CD4-positive, alpha-beta T cell (primary cell): ENCODE data around the gene SLC25A42. TPM values are rescaled to one million over a fixed set of nuclear protein-coding genes. Genes with fewer than 3 reads are reported as not detected.
"Not testable (repeated sequence)": the region's sequence is repeated elsewhere in the genome, so short reads cannot be mapped to it uniquely, and the experiment has no call there.

Source experiments
- ATAC-seq: fragments of 200-7000 bp; cut with Tn5 transposase; one replicate; pipeline ENCODE4 v1.10.0; 2022; ENCODE audit warnings: mild to moderate bottlenecking; ENCODE audit not compliant: poor library complexity
- CTCF ChIA-PET: fragments of 350-600 bp; sonication (Branson Sonifier 250); formaldehyde crosslinking; loops from one replicate; lab custom pipeline; 2021; ENCODE audit warnings: antibody characterized with exemption, inconsistent platforms; lab: Charles Lee
- POLR2A ChIA-PET: fragments of 350-600 bp; sonication (Branson Sonifier 250); formaldehyde crosslinking; loops from one replicate; lab custom pipeline; 2021; ENCODE audit warnings: antibody characterized with exemption, inconsistent platforms; lab: Charles Lee
- DNase-seq, 14 experiments: peaks; one replicate each; pipeline ENCODE4 v3.0.0-alpha.2; 2013 to 2020; ENCODE audit warnings: mixed read lengths in 2 of 14
- H3K27ac ChIP-seq, 2 donors: one replicate each; pipeline versions ENCODE4 v1.5.1 to v1.7.0; 2013; ENCODE audit warnings: low read length in 2 of 2, low read depth in 1 of 2, mild to moderate bottlenecking in 1 of 2
- H3K27me3 ChIP-seq, 2 experiments: 1 replicate in 1 of 2; 2 replicates in 1 of 2; pipeline versions ENCODE4 v1.6.1 to v1.7.0; 2013; ENCODE audit warnings: low read length in 2 of 2, control low read depth in 1 of 2, mild to moderate bottlenecking in 1 of 2, moderate library complexity in 1 of 2; ENCODE audit not compliant: insufficient read depth in 2 of 2, control insufficient read depth in 1 of 2
- H3K36me3 ChIP-seq: one replicate; pipeline ENCODE4 v1.6.1; 2013; ENCODE audit warnings: low read length, control low read depth; ENCODE audit not compliant: insufficient read depth
- H3K4me1 ChIP-seq: one replicate; pipeline ENCODE4 v1.6.1; 2013; ENCODE audit warnings: low read length, control low read depth; ENCODE audit not compliant: insufficient read depth
- H3K4me3 ChIP-seq: one replicate; pipeline ENCODE4 v1.5.1; 2013; ENCODE audit warnings: mild to moderate bottlenecking, low read length, moderate library complexity
- H3K9me3 ChIP-seq, 2 experiments: 1 replicate in 1 of 2; 2 replicates in 1 of 2; pipeline versions ENCODE4 v1.6.1 to v1.7.0; 2013; ENCODE audit warnings: low read length in 2 of 2, mild to moderate bottlenecking in 2 of 2, control low read depth in 1 of 2, moderate library complexity in 1 of 2; ENCODE audit not compliant: control insufficient read depth in 1 of 2, insufficient read depth in 1 of 2
- H3K27ac Mint-ChIP-seq: one replicate; pipeline ENCODE4 v1.8.0; 2020; ENCODE audit warnings: mixed read lengths
- H3K27me3 Mint-ChIP-seq: one replicate; pipeline ENCODE4 v1.8.0; 2021; ENCODE audit warnings: mixed read lengths
- H3K36me3 Mint-ChIP-seq: one replicate; pipeline ENCODE4 v1.8.0; 2021; ENCODE audit warnings: low read depth, mixed read lengths
- H3K4me1 Mint-ChIP-seq: one replicate; pipeline ENCODE4 v1.8.0; 2021; ENCODE audit warnings: low read depth, mixed read lengths
- H3K4me3 Mint-ChIP-seq: one replicate; pipeline ENCODE4 v1.8.0; 2020; ENCODE audit warnings: mild to moderate bottlenecking, mixed read lengths
- H3K9me3 Mint-ChIP-seq: one replicate; pipeline ENCODE4 v1.8.0; 2020; ENCODE audit warnings: mixed read lengths
- intact Hi-C, 2 experiments: fragments of 100-400 bp; cut with DNase I in 1 of 2; cut with micrococcal nuclease in 1 of 2; formaldehyde crosslinking; loops; one replicate each; pipeline versions ENCODE4 v1.15.1 to v1.9.0; 2023 to 2025; cut with DNase I, micrococcal nuclease
- total RNA-seq, 174 experiments: library from RNA in 2 of 174; stranded (reverse) in 2 of 174; gene quantifications; one replicate each; pipeline ENCODE4 v1.2.3 and lab custom pipeline; 2021 to 2026
- TF ChIP-seq, protein P1 (sequence below): fragments of 200-600 bp; IDR thresholded peaks from one replicate; pipeline ENCODE4 v1.8.0; 2022; ENCODE audit warnings: antibody characterized with exemption, mild to moderate bottlenecking

SLC25A42 gene
- total RNA-seq, 2 experiments from 2014 or later = 15.1 to 15.4 TPM

DNA sequence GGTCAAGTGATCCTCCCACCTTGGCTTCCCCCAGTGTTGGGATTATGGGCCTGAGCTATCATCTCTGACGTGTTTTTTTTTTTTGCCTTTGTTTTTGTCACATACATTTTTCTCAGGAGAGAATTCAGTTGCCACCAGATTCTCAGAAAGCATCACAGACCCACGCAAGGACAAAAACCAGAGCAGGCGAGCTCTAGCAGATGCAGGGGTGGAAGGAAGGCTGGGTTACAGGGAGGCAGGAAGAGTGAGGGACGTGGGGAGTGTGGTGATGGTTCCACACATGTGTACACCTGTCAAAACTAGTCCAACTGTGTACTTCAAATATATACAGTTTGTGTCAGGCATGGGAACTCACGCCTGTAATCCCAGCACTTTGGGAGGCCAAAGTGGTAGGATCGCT is 70.2 kb downstream of the SLC25A42 start:
- Histone ChIP-seq H3K4me3 (no peak overlapping the region), H3K27me3 (no peaks in the 10 kb centered on the region), H3K9me3 (peaks cover 8 to 14% of the 10 kb centered on the region in 2 experiments), H3K4me1 (peaks cover 25% of the 10 kb centered on the region), H3K36me3 (no peaks in the 10 kb centered on the region), H3K27ac (no peak overlapping the region)
- ATAC-seq (no peak), DNase-seq (no peak)
- no peak overlapping the region for H3K4me3 Mint-ChIP-seq
- H3K9me3 Mint-ChIP-seq = no peaks in the 10 kb centered on the region
- TF ChIP-seq, protein P1, sequence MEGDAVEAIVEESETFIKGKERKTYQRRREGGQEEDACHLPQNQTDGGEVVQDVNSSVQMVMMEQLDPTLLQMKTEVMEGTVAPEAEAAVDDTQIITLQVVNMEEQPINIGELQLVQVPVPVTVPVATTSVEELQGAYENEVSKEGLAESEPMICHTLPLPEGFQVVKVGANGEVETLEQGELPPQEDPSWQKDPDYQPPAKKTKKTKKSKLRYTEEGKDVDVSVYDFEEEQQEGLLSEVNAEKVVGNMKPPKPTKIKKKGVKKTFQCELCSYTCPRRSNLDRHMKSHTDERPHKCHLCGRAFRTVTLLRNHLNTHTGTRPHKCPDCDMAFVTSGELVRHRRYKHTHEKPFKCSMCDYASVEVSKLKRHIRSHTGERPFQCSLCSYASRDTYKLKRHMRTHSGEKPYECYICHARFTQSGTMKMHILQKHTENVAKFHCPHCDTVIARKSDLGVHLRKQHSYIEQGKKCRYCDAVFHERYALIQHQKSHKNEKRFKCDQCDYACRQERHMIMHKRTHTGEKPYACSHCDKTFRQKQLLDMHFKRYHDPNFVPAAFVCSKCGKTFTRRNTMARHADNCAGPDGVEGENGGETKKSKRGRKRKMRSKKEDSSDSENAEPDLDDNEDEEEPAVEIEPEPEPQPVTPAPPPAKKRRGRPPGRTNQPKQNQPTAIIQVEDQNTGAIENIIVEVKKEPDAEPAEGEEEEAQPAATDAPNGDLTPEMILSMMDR = no peak
- H3K4me1 Mint-ChIP-seq = peaks cover 23% of the 10 kb centered on the region
- H3K27me3 Mint-ChIP-seq = no peaks in the 10 kb centered on the region
- intact Hi-C loops = no loop called here
- CTCF ChIA-PET = no interaction called here
- H3K36me3 Mint-ChIP-seq = peaks cover 7% of the 10 kb centered on the region
- H3K27ac Mint-ChIP-seq = no peak overlapping the region
- POLR2A ChIA-PET = no interaction called here

- Mint-ChIP-seq H3K27ac (no peak overlapping the region), H3K27me3 (no peaks in the 10 kb centered on the region), H3K9me3 (no peaks in the 10 kb centered on the region), H3K4me1 (peaks cover 28% of the 10 kb centered on the region), H3K36me3 (peaks cover 3% of the 10 kb centered on the region), H3K4me3 (peak overlapping the region; percentile 38)
- POLR2A ChIA-PET = no interaction called here
- Histone ChIP-seq H3K4me1 (peaks cover 29% of the 10 kb centered on the region), H3K36me3 (no peaks in the 10 kb centered on the region), H3K27ac (no peak overlapping the region), H3K9me3 (peaks cover 8 to 14% of the 10 kb centered on the region in 2 experiments), H3K27me3 (no peaks in the 10 kb centered on the region), H3K4me3 (no peak overlapping the region)
- intact Hi-C loops = loop anchor here in 1 of 2 experiments (5.0 kb wide), 2 partner anchors 58 to 497 kb away; partner anchors contain the start of genes BORCS8, KLHL26 and RFXANK
- TF ChIP-seq, protein P1 = no peak
- peak in 13 of 14 experiments; percentile 18 to 63 (median 35) for DNase-seq
- ATAC-seq = peak; percentile 30
- CTCF ChIA-PET = interaction anchor here (1.9 kb wide), 1 partner anchor 11 kb away, joined by 9 read pairs; no protein-coding TSS in a partner anchor
Measured at GRCh38 chr19:19134687-19135158, 70.9 kb downstream of the SLC25A42 start.

DNA sequence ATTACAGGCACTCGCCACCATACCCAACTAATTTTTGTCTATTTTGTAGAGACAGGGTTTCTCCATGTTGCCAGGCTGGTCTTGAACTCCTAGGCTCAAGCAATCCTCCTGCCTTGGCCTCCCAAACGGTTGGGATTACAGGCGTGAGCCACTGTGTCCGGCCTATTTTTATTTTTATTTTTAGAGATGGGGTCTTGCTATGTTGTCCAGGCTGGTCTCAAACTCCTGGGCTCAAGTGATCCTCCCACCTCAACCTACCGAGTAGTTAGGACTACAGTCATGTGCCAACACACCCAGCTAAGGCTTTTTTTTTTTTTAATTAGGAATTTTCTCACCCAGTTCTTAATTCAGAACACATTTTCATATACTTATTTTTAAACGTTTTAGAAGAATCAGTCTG is 71.9 kb downstream of the SLC25A42 start:
- H3K27me3 Mint-ChIP-seq, DNase-seq, ATAC-seq, H3K27ac ChIP-seq, H3K9me3 Mint-ChIP-seq, H3K4me3 ChIP-seq, POLR2A ChIA-PET, H3K27ac Mint-ChIP-seq, H3K27me3 ChIP-seq, H3K36me3 ChIP-seq, H3K36me3 Mint-ChIP-seq, H3K4me3 Mint-ChIP-seq: not testable (repeated sequence)
- intact Hi-C loops = loop anchor here in 1 of 2 experiments (5.0 kb wide), 2 partner anchors 57 to 498 kb away; partner anchors contain the start of genes BORCS8, KLHL26 and RFXANK
- peaks cover 28% of the 10 kb centered on the region for H3K4me1 Mint-ChIP-seq
- CTCF ChIA-PET = interaction anchor here (1.9 kb wide), 1 partner anchor 10 kb away, joined by 9 read pairs; no protein-coding TSS in a partner anchor
- Histone ChIP-seq H3K4me1 (peaks cover 31% of the 10 kb centered on the region), H3K9me3 (peaks cover 8 to 14% of the 10 kb centered on the region in 2 experiments)
